NCI-H1417 (cell line): ENCODE results near the gene SCLT1.

Source experiments
- DNase-seq, 3 experiments: peaks; one replicate each; lab custom pipeline; 2025; lab: John Stamatoyannopoulos, UW

SCLT1 gene

DNA sequence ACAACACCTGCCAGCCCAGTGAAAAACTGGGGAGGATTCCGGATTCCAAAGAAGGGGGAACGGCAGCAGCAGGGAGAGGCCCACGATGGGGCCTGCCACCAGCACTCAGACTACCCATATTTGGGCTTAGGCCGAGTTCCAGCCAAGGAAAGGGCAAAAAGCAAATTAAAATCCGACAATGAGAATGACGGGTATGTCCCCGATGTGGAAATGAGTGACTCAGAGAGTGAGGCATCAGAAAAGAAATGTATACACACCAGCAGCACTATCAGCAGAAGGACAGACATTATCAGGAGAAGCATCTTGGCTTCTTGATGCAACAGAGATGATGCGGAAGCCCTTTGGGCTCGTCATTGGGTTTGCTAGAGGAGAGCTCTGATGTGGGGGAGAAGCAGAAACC lies 221.4 kb downstream of the SCLT1 start:
- DNase-seq: no peak

DNA sequence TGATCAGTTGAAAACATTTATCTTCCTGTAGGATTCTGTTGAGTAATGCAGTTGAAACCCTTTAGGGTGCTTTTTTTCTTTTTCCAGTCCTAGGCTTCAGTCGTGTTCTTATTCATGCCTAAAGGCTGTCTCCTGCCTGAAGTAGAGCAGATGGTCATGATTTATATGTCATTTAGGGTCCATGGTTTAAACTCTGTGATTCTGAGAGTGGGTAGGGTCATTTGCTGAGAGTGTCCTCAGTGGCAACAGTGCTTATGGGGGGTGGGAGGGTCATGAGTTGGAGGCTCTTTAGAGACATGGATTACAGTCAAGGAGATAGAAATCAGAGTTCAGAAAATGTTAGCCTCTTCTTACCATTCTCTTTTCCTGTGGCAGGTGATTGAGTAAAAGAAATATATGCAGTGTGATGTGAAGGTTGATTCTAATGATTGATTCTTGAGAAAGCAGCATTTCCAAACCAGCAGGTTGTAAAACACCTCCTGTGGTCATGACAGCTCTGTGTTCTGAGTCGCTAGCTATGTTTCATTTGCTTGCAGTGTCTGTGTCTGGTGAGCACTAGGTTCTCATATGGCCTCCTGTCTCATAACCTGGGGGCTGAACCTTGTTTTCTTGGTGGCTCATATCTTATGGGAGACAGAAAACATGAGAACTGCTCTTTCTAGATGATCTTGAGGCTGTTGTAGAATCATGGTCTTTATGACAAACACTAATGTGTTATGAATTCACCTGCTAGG lies 223.4 kb downstream of the SCLT1 start:
- no peak for DNase-seq

DNA sequence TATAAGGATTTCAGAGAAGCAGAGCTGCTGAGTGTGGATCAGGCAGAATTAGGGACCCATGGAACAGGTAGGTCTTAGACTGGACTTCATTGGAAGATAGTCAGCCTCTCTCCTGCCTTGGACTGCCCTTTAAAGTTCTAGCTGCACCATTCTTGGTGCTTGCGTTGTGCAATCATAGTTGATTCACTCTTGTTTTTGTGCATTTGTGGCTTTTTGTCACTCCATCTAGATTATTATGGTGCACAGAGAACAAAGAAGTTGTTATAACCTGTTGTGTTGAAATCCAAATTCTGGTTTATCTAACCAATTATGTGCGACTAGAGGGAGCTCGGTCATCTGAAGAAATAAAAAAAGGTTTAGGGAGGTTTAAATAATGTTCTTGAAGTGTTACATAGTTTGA lies 224.6 kb downstream of the SCLT1 start:
- no peak for DNase-seq

DNA sequence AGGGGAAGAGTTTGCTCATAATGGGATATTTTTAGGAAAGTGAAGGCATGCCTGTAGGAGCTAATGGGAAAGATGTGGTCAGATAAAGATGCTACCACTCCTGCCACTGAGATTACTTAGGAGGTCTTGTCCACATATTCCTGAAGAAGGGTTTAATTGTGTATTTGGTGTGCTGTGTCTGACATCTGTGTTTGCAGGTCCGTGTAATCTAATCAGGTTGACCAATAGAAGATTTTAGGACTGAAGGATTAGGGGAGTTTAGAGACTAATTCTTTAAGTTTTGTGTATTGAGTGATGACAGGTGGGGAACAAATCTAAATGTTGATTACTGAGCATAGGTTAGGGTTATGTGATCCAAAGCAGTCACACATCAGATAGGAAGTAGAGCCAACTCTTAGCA lies 226.6 kb downstream of the SCLT1 start:
- DNase-seq: no peak

DNA sequence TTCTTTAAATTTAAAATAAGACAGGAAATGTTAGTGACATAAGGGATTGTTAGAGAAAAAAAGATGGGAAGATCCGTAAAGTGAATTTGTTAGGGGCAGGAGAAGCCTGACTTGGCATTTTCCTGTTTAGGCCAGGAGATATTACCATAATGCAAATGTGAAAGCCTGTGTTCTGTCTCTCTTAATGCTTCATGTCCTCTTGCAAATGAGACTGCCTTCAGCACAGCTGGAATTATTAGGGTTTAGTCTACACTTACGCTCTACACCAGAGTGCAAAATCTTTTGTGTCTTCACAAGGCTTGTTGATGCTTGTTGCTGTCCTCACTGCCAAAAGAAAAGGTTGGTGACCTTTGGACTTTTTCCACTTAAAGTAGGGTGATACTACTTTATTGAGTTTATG lies 227.1 kb downstream of the SCLT1 start:
- DNase-seq: no peak

DNA sequence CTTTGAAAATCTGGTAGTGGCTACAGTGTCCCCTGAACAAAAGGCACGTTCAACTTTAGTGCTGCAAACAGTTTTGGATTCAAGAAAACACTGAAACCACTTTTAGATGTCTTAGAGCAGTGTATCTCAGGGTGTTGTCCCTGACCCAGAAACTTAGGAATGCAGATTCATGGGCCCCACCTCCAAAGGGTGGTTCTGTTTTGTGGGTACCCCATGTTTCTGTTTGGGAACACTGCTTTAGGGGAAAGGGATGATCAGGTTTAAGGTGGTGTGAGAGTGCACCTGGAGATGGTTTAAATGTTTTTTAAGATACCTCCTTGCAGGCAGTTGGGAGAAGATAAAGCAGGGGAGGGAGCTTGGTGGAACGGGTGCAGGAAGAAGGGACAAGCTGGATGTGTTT lies 228.2 kb downstream of the SCLT1 start:
- DNase-seq: no peak

DNA sequence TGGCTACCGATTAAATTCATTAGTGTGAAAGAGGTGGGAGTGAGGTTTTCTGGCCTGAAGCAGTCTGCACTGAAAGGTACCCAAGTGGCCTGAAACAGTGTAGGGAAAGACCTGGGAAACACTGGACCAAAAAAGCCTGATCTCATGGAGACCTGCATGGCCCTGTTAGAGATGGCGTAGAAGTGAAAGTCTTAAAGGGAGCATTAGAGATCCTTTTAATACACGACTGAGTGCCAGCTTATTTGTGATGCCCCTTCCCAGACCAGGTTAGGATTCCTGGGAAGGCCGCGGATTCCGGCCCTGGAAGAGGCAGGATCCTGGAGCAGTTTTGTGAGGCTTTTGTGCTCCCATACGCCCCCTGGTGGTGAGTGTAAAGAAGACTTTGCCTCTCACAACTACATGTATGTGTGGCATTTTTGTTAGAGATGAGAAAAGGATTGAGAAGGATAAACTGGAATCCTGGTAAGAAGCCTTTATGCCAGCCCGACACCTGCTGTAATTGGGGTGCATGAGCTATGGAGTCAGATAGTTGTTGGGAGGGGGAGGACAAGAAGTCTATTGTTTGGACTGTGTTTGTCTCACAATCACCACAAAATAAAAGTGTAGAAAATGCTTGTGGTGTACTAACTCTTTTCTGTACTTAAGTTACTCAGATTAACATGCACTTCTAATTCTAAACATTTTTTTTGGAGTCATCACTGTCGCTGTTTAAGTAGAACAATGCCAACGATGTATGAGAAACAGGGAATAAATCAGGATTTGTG lies 229.8 kb downstream of the SCLT1 start:
- DNase-seq: peak; percentile 65 to 89 (median 74)

DNA sequence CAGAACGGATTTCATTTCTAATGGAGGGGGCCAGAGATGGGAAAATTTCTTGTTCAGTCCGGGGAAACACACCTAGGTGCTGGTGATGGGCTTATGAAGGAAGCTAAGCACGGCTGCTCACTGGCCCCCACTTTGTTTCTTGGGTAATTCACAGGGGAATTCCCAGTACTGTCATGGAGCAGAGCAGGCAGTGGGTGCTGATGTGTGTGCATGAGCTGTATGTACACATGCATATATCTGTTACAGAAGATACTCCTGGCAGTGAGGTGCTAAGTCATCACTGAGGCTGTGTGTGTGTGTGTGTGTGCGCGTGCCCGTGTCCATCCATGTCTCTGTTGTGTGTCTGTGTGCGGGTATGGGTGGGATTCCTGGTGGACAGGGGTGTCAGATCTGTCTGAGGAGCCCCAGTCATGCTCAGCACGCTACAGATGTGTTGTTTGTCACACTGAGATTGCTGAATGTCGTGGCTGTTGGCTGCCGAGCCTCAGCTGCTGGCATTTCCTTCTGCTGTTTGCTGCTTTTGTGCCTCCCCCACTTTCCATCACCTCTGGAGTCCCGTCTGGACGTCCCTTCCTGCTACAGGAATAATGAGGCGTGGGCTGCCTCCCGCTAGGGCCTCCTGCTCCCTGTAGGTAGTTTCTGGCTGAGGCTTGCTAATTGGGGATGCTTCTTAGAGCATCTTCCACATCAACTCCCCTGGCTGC lies 230.6 kb downstream of the SCLT1 start:
- no peak for DNase-seq

DNA sequence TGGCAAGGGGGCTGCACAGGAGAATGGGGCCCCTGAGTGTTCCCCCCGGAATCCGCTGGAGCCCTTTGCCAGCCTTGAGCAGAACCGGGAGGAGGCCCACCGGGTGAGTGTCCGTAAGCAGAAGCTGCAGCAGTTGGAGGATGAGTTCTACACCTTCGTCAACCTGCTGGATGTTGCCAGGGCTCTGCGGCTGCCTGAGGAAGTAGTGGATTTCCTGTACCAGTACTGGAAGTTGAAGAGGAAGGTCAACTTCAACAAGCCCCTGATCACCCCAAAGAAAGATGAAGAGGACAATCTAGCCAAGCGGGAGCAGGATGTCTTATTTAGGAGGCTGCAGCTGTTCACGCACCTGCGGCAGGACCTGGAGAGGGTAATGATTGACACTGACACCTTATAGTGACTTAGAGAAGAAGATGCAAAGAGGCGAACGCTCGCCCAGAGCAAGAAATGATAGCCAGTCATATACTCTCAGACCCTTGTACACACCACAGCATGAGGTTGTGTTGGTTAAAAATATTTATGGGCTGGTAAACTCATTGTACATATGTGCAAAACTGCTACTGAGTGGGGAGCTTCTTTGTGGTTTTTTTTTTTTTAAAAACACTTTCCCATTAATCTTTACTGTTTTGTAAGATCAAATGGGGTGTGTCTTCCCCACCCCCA lies 231.4 kb downstream of the SCLT1 start:
- DNase-seq: no peak

DNA sequence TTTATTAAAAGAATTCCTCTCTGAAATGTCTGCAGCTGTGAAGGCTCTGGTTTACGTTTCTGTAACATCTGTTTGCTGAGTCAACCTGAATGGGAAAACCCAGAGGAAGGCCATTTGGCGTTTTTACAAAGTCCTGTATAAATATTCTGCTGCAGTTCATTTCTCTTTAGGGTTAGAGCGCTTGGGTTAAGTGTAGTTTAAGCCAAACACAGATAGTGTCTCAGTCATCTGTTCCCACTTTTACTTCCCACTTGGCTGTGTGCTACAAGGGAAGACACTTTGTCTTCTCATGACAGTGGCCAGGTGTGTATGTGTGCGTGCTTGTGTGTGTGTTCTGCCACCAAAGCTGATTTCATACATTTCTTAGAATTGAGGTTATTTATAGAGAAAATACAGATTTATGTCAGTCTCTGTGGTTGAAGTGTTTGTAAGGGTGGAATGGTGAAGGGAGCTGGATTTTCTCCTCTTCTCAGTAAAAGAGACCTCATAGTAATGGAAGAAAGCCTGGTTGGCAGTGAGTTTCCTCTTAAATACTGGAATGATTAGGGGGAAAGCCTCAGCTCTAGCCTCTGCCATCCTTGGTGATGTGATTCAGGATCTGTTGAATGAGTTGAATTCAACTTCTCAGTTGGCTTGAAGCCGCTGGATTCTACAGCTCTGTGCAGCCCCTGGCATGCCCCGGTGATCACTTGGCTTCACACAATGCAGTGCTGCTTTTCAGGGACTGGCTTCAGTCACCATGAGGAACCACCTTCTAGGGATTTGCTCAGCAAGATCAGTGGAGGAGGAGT lies 233.3 kb downstream of the SCLT1 start:
- no peak for DNase-seq

DNA sequence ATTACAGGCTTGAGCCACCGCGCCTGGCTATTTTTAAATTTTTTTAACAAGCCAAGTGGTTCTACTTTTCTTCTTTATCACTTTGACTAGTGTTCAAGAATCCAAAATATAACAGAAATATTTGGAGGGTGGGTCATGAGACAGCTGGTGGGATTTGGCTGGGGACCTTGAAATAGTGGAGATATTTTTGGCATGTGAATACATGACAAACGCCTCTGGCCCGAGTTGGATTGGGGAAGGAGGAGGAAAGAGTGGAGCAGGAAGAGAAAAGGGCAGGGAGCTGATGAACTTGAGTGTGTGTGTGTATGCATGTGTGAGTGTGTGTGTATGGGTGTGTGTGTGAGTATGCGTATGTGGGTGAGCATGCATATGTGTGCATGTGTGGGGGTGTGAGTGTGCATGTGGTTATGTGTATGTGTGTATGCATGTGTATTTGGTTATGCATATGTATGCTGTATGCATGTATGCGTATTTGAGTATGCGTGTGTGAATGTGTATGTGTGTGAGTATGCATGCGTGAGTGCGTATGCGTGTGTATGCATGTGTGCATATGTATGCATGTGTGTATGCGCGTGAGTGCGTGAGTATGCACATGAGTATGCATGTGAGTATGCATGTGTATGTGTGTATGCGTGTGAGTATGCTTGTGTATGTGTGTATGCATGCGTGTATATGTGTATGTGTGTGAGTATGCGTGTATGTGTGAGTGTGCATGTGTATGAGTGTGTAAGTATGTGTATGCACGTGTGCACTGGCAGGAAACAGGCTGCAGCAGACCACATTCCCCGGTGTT lies 234.3 kb downstream of the SCLT1 start:
- no peak for DNase-seq

DNA sequence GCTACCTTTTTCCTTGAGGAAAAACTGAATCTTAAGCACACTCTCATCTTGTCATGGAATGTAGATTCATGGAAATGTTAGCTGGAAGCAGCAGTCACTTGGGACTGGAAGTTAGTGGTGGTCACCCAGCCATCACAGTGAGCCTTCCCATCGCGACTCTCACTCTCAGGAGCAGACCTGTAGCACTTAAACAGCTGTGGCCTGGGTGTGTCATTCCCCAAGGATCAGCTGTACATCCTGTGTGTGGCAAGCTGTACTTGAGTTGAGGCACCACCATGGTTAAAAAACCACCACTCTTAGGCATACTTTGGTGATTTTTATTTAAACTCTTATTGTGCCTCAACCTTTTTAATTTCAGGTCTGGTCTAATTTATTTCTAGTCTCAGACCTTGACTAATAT lies 237.1 kb downstream of the SCLT1 start:
- DNase-seq: no peak

DNA sequence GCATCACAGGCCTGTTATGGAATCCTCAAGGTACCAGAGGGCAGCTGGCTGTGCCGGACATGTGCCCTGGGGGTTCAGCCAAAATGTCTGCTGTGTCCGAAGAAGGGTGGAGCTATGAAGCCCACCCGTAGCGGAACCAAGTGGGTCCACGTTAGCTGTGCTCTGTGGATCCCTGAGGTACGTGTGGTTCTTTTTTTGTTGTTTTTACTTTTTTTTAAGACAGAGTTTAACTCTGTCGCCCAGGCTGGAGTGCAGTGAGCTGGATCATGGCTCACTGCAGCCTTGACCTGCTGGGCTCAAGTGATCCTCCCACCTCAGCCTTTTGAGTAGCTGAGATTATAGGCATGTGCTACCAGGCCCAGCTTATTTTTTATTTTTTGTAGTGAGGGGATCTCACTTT lies 237.7 kb downstream of the SCLT1 start:
- no peak for DNase-seq

DNA sequence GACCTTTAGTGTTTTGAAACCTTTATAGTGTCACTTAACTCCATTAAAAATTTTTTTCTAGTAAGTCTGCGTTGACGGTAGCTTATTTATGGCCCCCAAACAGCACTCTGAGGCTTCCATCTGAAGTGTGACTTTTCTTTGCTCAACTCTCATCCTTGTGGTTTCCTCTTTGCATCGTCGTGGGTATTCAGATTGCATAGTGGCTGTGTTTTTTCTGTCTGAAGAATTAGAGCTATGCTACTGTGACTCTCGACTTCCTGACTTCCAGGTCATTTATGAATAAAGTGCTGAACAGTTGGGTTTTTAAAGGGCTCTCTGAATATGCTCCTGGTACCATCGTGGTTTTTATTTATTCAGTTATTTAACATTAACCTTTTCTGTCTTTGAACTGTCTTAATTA lies 238.9 kb downstream of the SCLT1 start:
- no peak for DNase-seq

DNA sequence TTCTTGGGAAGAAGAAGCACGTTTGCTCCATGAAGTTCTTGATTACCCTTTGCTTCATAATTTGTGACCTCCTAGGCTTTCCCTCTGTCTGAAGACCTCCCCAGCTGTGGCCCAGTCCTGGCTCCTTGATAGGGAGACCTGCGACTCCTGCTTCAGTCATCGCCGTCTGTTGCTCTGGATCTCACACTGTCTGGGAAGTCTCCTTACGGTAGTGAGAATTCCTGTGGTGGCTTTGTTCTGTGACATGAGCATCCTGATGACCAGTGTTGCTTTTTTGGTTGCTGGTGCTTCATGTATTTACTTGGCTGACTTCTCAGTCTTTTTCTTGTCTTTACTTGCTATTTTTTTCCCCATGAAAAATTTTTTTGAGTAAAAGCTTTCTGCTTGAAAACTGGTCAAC lies 239.6 kb downstream of the SCLT1 start:
- no peak for DNase-seq

DNA sequence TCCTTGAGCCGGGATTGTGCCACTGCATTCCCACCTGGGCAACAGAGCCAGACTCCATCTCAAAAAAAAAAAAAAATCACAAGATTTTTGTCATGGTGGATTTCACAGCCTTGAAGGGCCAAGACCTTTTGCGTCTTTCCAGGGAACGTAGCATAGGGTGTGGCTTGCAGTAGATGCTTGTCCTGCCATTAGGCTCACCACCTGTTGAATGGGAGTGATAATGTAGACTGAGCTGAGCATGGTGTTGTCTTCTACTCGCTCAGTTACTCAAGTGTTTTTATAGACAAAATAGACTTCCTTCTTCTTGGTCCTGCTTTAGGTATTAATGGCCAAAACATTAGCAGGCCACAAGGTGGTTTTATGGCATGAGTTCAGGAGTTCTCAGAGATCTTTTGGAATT lies 243.1 kb downstream of the SCLT1 start:
- no peak for DNase-seq

DNA sequence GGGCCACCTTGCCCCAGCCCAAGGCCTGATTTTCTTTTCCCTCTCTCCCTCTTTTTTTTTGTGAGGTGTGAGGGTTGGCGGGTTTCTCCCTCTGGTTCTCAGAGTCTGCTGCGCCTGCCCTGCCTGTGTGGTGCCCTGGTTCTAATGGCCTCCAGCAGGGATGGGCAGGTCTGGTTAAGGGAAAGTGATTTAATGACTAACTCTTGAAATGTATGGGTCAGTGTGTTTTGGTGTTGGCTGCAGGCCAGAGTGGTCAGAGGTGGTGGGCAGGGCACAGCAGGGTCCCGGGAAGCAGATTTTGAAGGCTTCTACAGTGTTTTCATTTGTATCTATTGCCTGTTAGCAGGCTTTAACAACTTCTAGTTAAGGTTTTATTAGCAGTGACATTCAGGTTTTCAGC lies 244.9 kb downstream of the SCLT1 start:
- DNase-seq: peak in 1 of 3 experiments; percentile 12

DNA sequence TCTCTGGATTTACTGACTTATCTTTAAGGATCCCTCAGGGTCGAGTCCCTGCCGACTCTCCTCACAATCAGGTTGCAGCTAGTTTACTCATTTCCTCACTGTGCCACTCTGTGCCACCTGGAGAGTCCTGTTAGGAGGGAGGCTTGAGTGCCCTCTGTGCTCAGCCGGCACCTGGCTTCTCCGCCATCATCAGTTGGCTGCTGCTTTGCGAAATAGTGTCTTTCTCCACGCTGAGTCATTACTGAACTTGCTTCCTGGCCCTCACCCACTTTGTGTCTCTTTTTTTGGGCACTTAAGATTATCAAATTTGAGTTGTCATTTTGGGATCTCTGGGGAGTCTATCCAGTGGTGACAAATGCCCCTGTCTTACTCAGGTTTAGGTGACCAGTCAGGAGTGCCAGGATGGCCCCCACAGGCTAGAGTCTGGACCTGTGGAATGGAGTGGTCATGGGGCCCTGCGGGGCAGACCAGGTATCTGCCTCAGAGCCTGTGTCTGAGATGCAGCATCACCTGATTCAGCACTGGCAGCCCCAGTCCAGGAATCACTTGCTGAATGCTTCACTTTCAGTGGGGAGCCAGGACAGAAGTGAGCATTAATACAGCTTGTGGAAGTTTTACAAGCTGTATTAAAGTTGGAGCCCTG lies 246.1 kb downstream of the SCLT1 start:
- DNase-seq: peak; percentile 39 to 89 (median 78)

DNA sequence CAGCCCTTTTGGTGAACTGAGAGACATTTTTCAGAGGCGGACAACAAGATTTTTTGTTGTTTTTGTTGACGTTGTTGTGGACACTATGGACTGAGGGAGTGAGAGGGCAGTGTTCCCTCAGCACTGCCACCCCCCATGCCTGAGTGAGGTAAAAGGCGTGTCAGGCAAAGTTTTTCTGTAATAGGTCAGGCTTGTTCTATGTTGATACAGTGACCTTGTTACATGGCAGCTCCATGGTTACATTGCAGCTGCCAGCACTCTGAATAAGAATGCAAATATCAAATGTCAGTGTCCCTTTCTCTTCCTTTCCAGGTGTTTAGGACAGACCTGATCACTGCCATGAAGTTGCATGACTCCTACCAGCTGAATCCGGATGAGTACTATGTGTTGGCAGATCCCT lies 247.3 kb downstream of the SCLT1 start:
- peak; percentile 19 to 80 (median 49) for DNase-seq

DNA sequence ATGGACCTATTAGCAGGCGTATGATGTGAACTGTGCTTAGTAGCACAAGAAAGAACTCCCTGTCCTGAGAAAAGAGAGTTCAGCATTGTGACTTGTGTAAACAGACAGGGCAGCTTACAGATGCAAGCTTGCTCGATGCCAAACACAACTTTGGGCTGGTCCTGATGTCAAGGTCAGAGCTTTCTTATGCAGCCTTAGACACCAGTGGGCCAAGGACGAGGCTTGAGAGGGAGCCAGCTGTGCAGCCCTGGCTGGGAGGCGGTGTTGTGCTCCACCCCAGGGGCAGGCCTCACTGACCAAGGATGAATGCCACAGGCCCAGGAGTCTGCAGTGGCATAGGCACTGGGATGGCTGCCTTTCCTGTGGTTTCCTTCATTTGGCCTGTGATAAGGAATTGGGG lies 248.4 kb downstream of the SCLT1 start:
- DNase-seq: no peak
